ENCODE measurements around the gene FSIP1.

FSIP1 gene

GRCh38 chr15:39730552-39730951 is 52.1 kb downstream of the FSIP1 start:
- no peak for TF ChIP-seq EZH2phosphoT487 (IDR thresholded peaks at IDR 0.05; ENCODE audit: borderline replicate concordance, low read length)
- no peak for TF ChIP-seq CTCF (IDR thresholded peaks at IDR 0.05; ENCODE audit: low read depth, low read length, poor library complexity, severe bottlenecking)
- H3K27me3 ChIP-seq (ENCODE audit: control insufficient read depth, low read length): peaks cover 6% of the 10 kb centered on the region
- H3F3A ChIP-seq (ENCODE audit: control insufficient read depth, insufficient read depth): no peaks in the 10 kb centered on the region
- no peak overlapping the region for H3K4me2 ChIP-seq (ENCODE audit: low read length)
- no peaks in the 10 kb centered on the region for H3K9me3 ChIP-seq (ENCODE audit: control insufficient read depth, insufficient read depth, low read length)
- no peaks in the 10 kb centered on the region for H3K9me2 ChIP-seq (replicated peaks; ENCODE audit: control insufficient read depth, low read length)
- H3K4me1 ChIP-seq (ENCODE audit: control insufficient read depth, low read length): no peaks in the 10 kb centered on the region
- no peaks in the 10 kb centered on the region for H3K79me2 ChIP-seq (ENCODE audit: control insufficient read depth, low read length)
- H3K27ac ChIP-seq (ENCODE audit: low read depth, low read length): no peak overlapping the region
- H4K20me1 ChIP-seq (ENCODE audit: control insufficient read depth, insufficient read depth, low read depth, low read length): no peaks in the 10 kb centered on the region
- no peaks in the 10 kb centered on the region for H3K36me3 ChIP-seq (ENCODE audit: control insufficient read depth, low read length)
- no peak overlapping the region for H3K4me3 ChIP-seq (ENCODE audit: low read length)

- Histone ChIP-seq H3K36me3 (ENCODE audit: control insufficient read depth, low read length) (no peaks in the 10 kb centered on the region), H3K79me2 (ENCODE audit: control insufficient read depth, low read length) (no peaks in the 10 kb centered on the region), H3F3A (ENCODE audit: control insufficient read depth, insufficient read depth) (no peaks in the 10 kb centered on the region), H3K9me3 (ENCODE audit: control insufficient read depth, insufficient read depth, low read length) (no peaks in the 10 kb centered on the region), H3K4me1 (ENCODE audit: control insufficient read depth, low read length) (no peaks in the 10 kb centered on the region), H3K4me3 (ENCODE audit: low read length) (no peak overlapping the region), H4K20me1 (ENCODE audit: control insufficient read depth, insufficient read depth, low read depth, low read length) (no peaks in the 10 kb centered on the region), H3K9me2 (replicated peaks; ENCODE audit: control insufficient read depth, low read length) (no peaks in the 10 kb centered on the region), H3K27me3 (ENCODE audit: control insufficient read depth, low read length) (peaks cover 6% of the 10 kb centered on the region), H3K4me2 (ENCODE audit: low read length) (no peak overlapping the region), H3K27ac (ENCODE audit: low read depth, low read length) (no peak overlapping the region)
- TF ChIP-seq CTCF (IDR thresholded peaks at IDR 0.05; ENCODE audit: low read depth, low read length, poor library complexity, severe bottlenecking) (no peak), EZH2phosphoT487 (IDR thresholded peaks at IDR 0.05; ENCODE audit: borderline replicate concordance, low read length) (no peak)
Measured at GRCh38 chr15:39729500-39729899, 53.1 kb downstream of the FSIP1 start.

- H3K9me2 ChIP-seq (replicated peaks; ENCODE audit: control insufficient read depth, low read length): no peaks in the 10 kb centered on the region
- H3K27ac ChIP-seq (ENCODE audit: low read depth, low read length): no peak overlapping the region
- H3K79me2 ChIP-seq (ENCODE audit: control insufficient read depth, low read length): no peaks in the 10 kb centered on the region
- H3K9me3 ChIP-seq (ENCODE audit: control insufficient read depth, insufficient read depth, low read length): no peaks in the 10 kb centered on the region
- no peaks in the 10 kb centered on the region for H3F3A ChIP-seq (ENCODE audit: control insufficient read depth, insufficient read depth)
- no peak for TF ChIP-seq EZH2phosphoT487 (IDR thresholded peaks at IDR 0.05; ENCODE audit: borderline replicate concordance, low read length)
- no peak overlapping the region for H3K4me3 ChIP-seq (ENCODE audit: low read length)
- H4K20me1 ChIP-seq (ENCODE audit: control insufficient read depth, insufficient read depth, low read depth, low read length): no peaks in the 10 kb centered on the region
- no peaks in the 10 kb centered on the region for H3K4me1 ChIP-seq (ENCODE audit: control insufficient read depth, low read length)
- no peak overlapping the region for H3K4me2 ChIP-seq (ENCODE audit: low read length)
- H3K36me3 ChIP-seq (ENCODE audit: control insufficient read depth, low read length): no peaks in the 10 kb centered on the region
- H3K27me3 ChIP-seq (ENCODE audit: control insufficient read depth, low read length): peaks cover 6% of the 10 kb centered on the region
Measured at GRCh38 chr15:39728845-39729244, 53.8 kb downstream of the FSIP1 start.

GRCh38 chr15:39721893-39722292 is 60.7 kb downstream of the FSIP1 start:
- TF ChIP-seq CTCF (IDR thresholded peaks at IDR 0.05; ENCODE audit: low read depth, low read length, poor library complexity, severe bottlenecking) (no peak), EZH2phosphoT487 (IDR thresholded peaks at IDR 0.05; ENCODE audit: borderline replicate concordance, low read length) (no peak)
- no peak overlapping the region for H3K4me3 ChIP-seq (ENCODE audit: low read length)
- H3F3A ChIP-seq (ENCODE audit: control insufficient read depth, insufficient read depth): no peaks in the 10 kb centered on the region
- no peaks in the 10 kb centered on the region for H4K20me1 ChIP-seq (ENCODE audit: control insufficient read depth, insufficient read depth, low read depth, low read length)
- H3K9me2 ChIP-seq (replicated peaks; ENCODE audit: control insufficient read depth, low read length): no peaks in the 10 kb centered on the region
- no peak overlapping the region for H3K27ac ChIP-seq (ENCODE audit: low read depth, low read length)
- H3K4me2 ChIP-seq (ENCODE audit: low read length): no peak overlapping the region
- no peaks in the 10 kb centered on the region for H3K36me3 ChIP-seq (ENCODE audit: control insufficient read depth, low read length)
- H3K27me3 ChIP-seq (ENCODE audit: control insufficient read depth, low read length): no peaks in the 10 kb centered on the region
- H3K79me2 ChIP-seq (ENCODE audit: control insufficient read depth, low read length): no peaks in the 10 kb centered on the region
- no peaks in the 10 kb centered on the region for H3K9me3 ChIP-seq (ENCODE audit: control insufficient read depth, insufficient read depth, low read length)
- H3K4me1 ChIP-seq (ENCODE audit: control insufficient read depth, low read length): no peaks in the 10 kb centered on the region

All from DOHH2 (cell line).